HepG2 (cell line): ENCODE measurements around the gene SYNJ2. TPM values are rescaled to one million over a fixed set of nuclear protein-coding genes. Genes with fewer than 3 reads are reported as not detected.

ENCODE experiments used
- CENPX ChIP-seq: sonication (generic); formaldehyde crosslinking; IDR thresholded peaks from 2 replicates; pipeline ENCODE4 v1.9.0; 2021; ENCODE audit warnings: mild to moderate bottlenecking, missing genetic modification reagents, moderate library complexity
- GABPB1 ChIP-seq: IDR thresholded peaks from 2 replicates; pipeline ENCODE4 v1.6.1; 2016; ENCODE audit warnings: mild to moderate bottlenecking, missing genetic modification reagents, moderate library complexity, missing compliant biosample characterization
- KLF11 ChIP-seq: IDR thresholded peaks from 2 replicates; pipeline ENCODE4 v1.6.1; 2016; ENCODE audit warnings: missing compliant biosample characterization
- NCOA1 ChIP-seq: sonication (generic); formaldehyde crosslinking; IDR thresholded peaks from 2 replicates; pipeline ENCODE4 v1.9.0; 2021; ENCODE audit warnings: missing genetic modification reagents
- NFRKB ChIP-seq: fragments of 450-650 bp; IDR thresholded peaks from 2 replicates; pipeline ENCODE4 v1.6.1; 2017
- PITX1 ChIP-seq: sonication (generic); formaldehyde crosslinking; IDR thresholded peaks from 2 replicates; pipeline ENCODE4 v1.5.1; 2020; ENCODE audit warnings: mild to moderate bottlenecking, missing genetic modification reagents
- SP5 ChIP-seq: IDR thresholded peaks from 2 replicates; pipeline ENCODE4 v1.6.1; 2016; ENCODE audit warnings: low read depth, borderline replicate concordance
- polyA plus RNA-seq, 8 experiments: library from polyadenylated mRNA; depleted of rRNA in 3 of 8; stranded (reverse) in 7 of 8; unstranded in 1 of 8; fragments of >200 nt; fragmentation: Illumina TruSeq in 4 of 8; extraction: Trizol in 4 of 8; gene quantifications; 2 replicates each; pipeline versions ENCODE4 v1.2.1 to v1.2.3, GENCODE V29; 2011 to 2016; ENCODE audit warnings: low read depth in 4 of 8, missing spikeins in 1 of 8, mixed read lengths in 1 of 8; ENCODE audit not compliant: insufficient read depth in 1 of 8
- total RNA-seq, 5 experiments: library from RNA; depleted of rRNA; stranded (reverse); fragments of >200 nt; fragmentation: Illumina TruSeq; extraction: Trizol; gene quantifications; 2 replicates each; pipeline ENCODE4 v1.2.3, GENCODE V29; 2016; ENCODE audit warnings: low read depth in 1 of 5
- TF ChIP-seq, protein P1 (sequence below): sonication (generic); formaldehyde crosslinking; IDR thresholded peaks from 2 replicates; pipeline ENCODE4 v1.5.1; 2020; ENCODE audit warnings: mild to moderate bottlenecking, missing genetic modification reagents
- TF ChIP-seq, protein P2 (sequence below): sonication (generic); formaldehyde crosslinking; IDR thresholded peaks from 2 replicates; pipeline ENCODE4 v1.5.1; 2020; ENCODE audit warnings: mild to moderate bottlenecking, missing genetic modification reagents, moderate library complexity
- TF ChIP-seq, protein P3 (sequence below): sonication (generic); formaldehyde crosslinking; IDR thresholded peaks from 2 replicates; pipeline ENCODE4 v1.5.0; 2020; ENCODE audit warnings: mild to moderate bottlenecking, missing genetic modification reagents
- TF ChIP-seq, protein P4 (sequence below): sonication (generic); formaldehyde crosslinking; IDR thresholded peaks from 2 replicates; pipeline ENCODE4 v1.4.0; 2020; ENCODE audit warnings: missing genetic modification reagents
- TF ChIP-seq, protein P5 (sequence below): sonication (generic); formaldehyde crosslinking; IDR thresholded peaks from 2 replicates; pipeline ENCODE4 v1.9.0; 2022; ENCODE audit warnings: low read depth, missing genetic modification reagents

SYNJ2 gene
- total and polyA plus RNA-seq, 2 of the 13 experiments (the other 11 are each of a cell fraction or from before 2014, with no cell fraction given) = 39.1 to 57.6 TPM

DNA sequence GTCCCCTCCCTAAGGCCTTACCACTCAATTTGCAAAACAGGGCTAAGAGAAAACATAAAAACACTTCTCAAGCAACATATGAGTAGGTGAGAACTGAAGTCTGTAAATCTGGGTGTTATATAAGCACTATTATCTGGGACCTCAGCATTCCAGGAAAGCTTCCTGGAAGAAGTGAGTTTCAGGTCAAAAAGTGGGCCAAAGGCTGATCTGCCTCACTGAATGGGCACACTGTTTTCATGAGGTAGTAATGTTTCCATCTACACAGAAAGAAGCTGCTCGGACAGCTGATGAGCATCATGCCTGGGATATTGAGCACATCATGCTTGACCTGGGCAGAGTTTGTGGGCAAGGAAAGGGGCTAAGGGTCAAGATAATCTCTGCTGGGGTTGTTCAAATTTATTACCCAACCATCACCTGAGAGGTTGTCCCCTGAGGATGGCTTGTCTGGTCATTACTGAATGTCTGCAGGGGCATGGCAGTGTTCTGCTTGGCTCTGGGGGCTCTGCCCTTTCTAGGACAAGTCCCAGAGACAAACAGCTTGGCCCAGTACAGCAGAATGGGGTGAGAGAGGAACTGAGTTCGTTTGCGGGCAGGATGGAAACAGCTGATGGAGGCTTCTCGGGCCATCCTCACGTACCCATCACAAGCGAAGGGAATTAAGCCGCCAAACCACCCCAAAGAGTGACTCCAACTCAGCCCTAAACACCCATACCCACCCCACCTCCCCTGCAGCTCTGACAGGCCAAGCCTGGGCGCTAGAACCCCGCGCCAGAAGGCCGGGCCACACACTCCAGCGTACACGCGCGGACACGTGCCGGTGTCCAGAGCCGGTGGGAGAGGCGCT lies 1.2 kb upstream of the SYNJ2 start (continued):
- TF ChIP-seq GABPB1 (CRISPR knock-in tag) (no peak), NFRKB (no peak), SP5 (CRISPR knock-in tag) (no peak), PITX1 (CRISPR knock-in tag) (0 out of 2 replicates have a peak, but pooled peaks have one; percentile 21), KLF11 (CRISPR knock-in tag) (no peak), NCOA1 (CRISPR knock-in tag) (0 out of 2 replicates have a peak, but pooled peaks have one; percentile 41), CENPX (CRISPR knock-in tag) (no peak)
- TF ChIP-seq, protein P1, sequence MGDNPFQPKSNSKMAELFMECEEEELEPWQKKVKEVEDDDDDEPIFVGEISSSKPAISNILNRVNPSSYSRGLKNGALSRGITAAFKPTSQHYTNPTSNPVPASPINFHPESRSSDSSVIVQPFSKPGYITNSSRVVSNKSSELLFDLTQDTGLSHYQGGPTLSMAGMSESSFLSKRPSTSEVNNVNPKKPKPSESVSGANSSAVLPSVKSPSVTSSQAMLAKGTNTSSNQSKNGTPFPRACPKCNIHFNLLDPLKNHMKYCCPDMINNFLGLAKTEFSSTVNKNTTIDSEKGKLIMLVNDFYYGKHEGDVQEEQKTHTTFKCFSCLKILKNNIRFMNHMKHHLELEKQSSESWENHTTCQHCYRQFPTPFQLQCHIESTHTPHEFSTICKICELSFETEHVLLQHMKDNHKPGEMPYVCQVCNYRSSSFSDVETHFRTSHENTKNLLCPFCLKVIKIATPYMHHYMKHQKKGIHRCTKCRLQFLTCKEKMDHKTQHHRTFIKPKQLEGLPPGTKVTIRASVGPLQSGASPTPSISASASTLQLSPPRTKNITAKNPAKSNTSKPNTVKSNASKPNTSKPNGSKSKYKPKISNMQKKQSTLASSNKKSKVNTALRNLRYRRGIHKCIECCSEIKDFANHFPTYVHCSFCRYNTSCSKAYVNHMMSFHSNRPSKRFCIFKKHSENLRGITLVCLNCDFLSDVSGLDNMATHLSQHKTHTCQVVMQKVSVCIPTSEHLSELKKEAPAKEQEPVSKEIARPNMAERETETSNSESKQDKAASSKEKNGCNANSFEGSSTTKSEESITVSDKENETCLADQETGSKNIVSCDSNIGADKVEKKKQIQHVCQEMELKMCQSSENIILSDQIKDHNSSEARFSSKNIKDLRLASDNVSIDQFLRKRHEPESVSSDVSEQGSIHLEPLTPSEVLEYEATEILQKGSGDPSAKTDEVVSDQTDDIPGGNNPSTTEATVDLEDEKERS = 0 out of 2 replicates have a peak, but pooled peaks have one; percentile 26
- TF ChIP-seq, protein P2, sequence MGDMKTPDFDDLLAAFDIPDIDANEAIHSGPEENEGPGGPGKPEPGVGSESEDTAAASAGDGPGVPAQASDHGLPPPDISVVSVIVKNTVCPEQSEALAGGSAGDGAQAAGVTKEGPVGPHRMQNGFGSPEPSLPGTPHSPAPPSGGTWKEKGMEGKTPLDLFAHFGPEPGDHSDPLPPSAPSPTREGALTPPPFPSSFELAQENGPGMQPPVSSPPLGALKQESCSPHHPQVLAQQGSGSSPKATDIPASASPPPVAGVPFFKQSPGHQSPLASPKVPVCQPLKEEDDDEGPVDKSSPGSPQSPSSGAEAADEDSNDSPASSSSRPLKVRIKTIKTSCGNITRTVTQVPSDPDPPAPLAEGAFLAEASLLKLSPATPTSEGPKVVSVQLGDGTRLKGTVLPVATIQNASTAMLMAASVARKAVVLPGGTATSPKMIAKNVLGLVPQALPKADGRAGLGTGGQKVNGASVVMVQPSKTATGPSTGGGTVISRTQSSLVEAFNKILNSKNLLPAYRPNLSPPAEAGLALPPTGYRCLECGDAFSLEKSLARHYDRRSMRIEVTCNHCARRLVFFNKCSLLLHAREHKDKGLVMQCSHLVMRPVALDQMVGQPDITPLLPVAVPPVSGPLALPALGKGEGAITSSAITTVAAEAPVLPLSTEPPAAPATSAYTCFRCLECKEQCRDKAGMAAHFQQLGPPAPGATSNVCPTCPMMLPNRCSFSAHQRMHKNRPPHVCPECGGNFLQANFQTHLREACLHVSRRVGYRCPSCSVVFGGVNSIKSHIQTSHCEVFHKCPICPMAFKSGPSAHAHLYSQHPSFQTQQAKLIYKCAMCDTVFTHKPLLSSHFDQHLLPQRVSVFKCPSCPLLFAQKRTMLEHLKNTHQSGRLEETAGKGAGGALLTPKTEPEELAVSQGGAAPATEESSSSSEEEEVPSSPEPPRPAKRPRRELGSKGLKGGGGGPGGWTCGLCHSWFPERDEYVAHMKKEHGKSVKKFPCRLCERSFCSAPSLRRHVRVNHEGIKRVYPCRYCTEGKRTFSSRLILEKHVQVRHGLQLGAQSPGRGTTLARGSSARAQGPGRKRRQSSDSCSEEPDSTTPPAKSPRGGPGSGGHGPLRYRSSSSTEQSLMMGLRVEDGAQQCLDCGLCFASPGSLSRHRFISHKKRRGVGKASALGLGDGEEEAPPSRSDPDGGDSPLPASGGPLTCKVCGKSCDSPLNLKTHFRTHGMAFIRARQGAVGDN (CRISPR knock-in tag) = peak; percentile 22; the same call in 1 of the 2 replicates
- TF ChIP-seq, protein P3, sequence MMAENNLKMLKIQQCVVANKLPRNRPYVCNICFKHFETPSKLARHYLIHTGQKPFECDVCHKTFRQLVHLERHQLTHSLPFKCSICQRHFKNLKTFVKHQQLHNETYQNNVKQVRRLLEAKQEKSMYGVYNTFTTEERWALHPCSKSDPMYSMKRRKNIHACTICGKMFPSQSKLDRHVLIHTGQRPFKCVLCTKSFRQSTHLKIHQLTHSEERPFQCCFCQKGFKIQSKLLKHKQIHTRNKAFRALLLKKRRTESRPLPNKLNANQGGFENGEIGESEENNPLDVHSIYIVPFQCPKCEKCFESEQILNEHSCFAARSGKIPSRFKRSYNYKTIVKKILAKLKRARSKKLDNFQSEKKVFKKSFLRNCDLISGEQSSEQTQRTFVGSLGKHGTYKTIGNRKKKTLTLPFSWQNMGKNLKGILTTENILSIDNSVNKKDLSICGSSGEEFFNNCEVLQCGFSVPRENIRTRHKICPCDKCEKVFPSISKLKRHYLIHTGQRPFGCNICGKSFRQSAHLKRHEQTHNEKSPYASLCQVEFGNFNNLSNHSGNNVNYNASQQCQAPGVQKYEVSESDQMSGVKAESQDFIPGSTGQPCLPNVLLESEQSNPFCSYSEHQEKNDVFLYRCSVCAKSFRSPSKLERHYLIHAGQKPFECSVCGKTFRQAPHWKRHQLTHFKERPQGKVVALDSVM (CRISPR knock-in tag) = 0 out of 2 replicates have a peak, but pooled peaks have one; percentile 21
- TF ChIP-seq, protein P4, sequence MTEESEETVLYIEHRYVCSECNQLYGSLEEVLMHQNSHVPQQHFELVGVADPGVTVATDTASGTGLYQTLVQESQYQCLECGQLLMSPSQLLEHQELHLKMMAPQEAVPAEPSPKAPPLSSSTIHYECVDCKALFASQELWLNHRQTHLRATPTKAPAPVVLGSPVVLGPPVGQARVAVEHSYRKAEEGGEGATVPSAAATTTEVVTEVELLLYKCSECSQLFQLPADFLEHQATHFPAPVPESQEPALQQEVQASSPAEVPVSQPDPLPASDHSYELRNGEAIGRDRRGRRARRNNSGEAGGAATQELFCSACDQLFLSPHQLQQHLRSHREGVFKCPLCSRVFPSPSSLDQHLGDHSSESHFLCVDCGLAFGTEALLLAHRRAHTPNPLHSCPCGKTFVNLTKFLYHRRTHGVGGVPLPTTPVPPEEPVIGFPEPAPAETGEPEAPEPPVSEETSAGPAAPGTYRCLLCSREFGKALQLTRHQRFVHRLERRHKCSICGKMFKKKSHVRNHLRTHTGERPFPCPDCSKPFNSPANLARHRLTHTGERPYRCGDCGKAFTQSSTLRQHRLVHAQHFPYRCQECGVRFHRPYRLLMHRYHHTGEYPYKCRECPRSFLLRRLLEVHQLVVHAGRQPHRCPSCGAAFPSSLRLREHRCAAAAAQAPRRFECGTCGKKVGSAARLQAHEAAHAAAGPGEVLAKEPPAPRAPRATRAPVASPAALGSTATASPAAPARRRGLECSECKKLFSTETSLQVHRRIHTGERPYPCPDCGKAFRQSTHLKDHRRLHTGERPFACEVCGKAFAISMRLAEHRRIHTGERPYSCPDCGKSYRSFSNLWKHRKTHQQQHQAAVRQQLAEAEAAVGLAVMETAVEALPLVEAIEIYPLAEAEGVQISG (CRISPR knock-in tag) = no peak
- TF ChIP-seq, protein P5, sequence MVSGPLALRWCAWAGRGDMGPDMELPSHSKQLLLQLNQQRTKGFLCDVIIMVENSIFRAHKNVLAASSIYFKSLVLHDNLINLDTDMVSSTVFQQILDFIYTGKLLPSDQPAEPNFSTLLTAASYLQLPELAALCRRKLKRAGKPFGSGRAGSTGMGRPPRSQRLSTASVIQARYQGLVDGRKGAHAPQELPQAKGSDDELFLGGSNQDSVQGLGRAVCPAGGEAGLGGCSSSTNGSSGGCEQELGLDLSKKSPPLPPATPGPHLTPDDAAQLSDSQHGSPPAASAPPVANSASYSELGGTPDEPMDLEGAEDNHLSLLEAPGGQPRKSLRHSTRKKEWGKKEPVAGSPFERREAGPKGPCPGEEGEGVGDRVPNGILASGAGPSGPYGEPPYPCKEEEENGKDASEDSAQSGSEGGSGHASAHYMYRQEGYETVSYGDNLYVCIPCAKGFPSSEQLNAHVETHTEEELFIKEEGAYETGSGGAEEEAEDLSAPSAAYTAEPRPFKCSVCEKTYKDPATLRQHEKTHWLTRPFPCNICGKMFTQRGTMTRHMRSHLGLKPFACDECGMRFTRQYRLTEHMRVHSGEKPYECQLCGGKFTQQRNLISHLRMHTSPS (CRISPR knock-in tag) = no peak
